Myocyte (in vitro differentiated cells): ENCODE data around the gene STRN4. TPM values are rescaled to one million over a fixed set of nuclear protein-coding genes. Genes with fewer than 3 reads are reported as not detected.
"Not testable (repeated sequence)": the region's sequence is repeated elsewhere in the genome, so short reads cannot be mapped to it uniquely, and the experiment has no call there.

Source experiments
- DNase-seq: peaks from one replicate; pipeline ENCODE4 v3.0.0-alpha.2; 2012; ENCODE audit warnings: low read depth
- total RNA-seq: library from RNA; depleted of rRNA; stranded (reverse); fragments of >200 nt; gene quantifications from 2 replicates; pipeline ENCODE4 v1.2.3, GENCODE V29; 2014

Gene STRN4
- total RNA-seq, 1 donor from 2014 or later: 75.0 TPM

DNA sequence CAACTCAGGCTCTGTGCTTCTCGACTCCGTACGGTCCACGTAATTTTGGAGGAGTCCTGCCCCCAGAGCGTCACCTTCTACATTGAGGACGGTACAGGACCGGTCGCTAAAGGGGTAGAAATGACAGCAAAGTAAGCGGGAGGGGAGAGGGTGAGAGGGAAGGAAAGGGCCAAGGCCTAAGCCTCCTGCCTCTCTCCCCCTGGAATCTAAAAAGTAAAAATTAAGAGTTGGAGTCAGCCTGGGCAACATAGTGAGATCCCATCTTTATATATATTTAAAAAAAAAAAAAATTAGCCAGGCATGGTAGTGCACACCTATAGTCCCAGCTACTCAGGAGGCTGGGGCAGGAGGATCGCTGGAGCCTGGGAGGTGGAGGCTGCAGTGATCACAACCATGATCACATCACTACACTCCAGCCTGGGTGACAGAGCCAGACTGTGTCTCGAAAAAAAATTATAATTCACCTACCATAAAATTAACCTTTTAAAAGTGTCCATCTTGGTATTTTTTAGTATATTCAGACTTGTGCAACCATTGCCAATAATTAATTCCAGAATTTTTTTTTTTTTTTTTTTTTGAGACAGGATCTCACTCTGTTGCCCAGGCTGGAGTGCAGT lies 29.5 kb upstream of the STRN4 start:
- DNase-seq: no peak

DNA sequence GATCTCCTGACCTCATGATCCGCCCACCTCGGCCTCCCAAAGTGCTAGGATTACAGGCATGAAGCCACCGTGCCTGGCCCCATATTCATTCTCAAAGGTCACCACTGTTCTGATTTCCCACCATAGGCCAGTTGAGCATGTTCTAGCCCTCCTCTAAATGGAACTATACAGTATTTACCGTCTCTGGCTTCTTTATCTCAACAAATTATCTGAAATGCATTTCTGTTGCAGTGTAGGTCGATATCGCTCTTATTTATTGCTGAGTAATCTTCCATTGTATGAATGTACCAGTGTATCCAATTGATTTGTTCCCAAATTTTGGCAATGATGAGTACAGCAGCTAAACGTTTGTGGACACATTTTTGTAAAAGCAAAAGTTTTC lies 26.8 kb upstream of the STRN4 start:
- DNase-seq: no peak

- no peak for DNase-seq
Observed at GRCh38 chr19:46772170-46773017, 26.1 kb upstream of the STRN4 start.

DNA sequence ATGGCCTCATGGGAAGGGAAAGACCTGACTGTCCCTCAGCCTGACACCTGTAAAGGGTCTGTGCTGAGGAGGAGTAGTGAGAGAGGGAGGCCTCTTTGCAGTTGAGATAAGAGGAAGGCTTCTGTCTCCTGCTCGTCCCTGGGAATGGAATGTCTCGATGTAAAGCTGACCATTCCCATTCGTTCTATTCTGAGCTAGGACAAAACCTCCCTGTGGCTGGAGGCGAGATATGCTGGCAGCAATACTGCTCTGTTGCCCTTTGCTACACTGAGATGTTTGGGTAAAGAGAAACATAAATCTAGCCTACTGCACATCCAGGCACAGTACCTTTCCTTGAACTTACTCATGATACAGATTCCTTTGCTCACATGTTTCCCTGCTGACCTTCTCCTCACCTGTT lies 22.5 kb upstream of the STRN4 start:
- DNase-seq: not testable (repeated sequence)

DNA sequence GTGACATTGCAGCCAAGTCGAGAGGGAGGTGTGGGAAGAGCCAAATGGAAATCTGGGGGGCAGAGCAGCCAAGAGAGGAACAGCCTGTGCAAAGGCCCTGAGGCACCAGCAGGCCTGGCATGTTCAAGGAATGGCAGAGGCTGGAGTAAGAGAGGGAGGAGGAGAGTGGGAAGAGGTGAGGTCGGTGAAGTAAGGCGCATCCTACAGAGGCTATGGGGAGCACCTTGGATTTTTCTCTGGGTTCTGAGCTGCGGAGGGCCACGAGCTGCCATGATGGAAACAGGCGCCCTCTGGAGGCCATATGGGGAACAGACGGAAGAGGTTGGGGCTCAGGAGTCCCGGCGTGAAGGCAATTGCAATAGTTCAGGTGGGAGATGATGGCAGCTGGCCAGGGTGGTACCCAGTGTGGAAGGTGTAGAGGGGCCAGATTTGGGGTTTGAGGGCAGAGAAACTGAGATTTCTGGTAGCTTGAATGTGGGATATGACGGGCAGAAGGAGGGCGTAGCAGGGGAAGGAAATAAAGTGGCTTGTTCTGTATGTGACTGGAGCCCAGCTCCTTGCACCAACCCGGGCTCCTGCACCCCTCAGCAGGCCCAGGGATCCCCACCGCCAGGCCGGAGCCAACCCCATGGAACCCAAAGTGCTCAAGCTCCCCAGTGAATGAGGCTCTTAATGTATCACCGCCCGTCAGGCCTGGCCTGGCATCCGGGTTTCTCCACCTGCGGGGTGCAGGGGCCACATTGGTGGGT lies 20.5 kb upstream of the STRN4 start:
- DNase-seq: no peak

GRCh38 chr19:46764817-46765291 lies 18.6 kb upstream of the STRN4 start:
- DNase-seq: no peak

GRCh38 chr19:46762245-46762890 lies 16.1 kb upstream of the STRN4 start:
- DNase-seq: no peak

DNA sequence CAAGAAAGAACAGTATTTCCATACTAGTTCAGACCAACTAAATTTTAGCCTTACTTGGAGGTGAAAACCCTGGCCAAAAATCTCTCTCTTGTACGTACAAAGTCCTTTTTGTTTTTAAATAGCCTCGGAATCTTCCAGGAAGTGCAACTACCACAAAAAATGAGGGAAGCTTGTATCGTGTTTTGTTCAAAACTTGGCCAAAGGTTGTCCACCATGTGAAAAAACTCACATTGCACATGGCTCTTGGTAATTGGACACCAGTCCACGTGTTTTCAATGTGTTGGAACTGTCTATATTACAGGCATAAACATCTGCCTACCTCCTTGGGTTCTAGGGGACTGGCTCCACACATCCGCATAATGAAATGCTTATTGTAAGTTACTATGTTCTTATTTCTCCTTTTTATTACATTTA lies 15.2 kb upstream of the STRN4 start:
- no peak for DNase-seq

DNA sequence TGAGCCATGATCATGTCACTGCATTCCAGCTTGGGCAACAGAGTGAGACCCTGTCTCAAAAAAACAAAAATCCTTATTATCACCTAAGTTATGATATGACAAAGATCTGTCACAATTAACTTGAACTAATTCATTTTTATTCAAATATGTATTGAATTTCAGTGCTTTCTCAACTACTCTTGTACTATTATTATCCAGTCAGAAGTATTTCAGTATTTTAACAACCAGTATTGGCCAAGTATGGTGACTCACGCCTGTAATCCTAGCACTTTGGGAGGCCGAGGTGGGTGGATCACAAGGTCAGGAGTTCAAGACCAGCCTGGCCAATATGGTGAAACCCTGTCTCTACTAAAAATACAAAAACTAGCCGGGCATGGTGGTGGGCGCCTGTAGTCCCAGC lies 14.6 kb upstream of the STRN4 start:
- not testable (repeated sequence) for DNase-seq

- DNase-seq: no peak
Observed at GRCh38 chr19:46760363-46760762, 14.1 kb upstream of the STRN4 start.

GRCh38 chr19:46759817-46760333 lies 13.6 kb upstream of the STRN4 start:
- DNase-seq: peak; percentile 94

- no peak for DNase-seq
Observed at GRCh38 chr19:46759206-46759605, 13.0 kb upstream of the STRN4 start.

DNA sequence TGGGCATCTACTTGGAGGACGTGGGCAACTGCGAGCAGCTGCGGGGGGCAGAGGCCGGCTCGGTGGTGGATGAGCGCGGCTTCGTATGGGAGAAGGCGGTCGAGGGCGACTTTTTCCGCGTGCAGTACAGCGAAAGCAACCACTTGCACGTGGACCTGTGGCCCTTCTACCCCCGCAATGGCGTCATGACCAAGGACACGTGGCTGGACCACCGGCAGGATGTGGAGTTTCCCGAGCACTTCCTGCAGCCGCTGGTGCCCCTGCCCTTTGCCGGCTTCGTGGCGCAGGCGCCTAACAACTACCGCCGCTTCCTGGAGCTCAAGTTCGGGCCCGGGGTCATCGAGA lies 10.3 kb upstream of the STRN4 start:
- DNase-seq: no peak

DNA sequence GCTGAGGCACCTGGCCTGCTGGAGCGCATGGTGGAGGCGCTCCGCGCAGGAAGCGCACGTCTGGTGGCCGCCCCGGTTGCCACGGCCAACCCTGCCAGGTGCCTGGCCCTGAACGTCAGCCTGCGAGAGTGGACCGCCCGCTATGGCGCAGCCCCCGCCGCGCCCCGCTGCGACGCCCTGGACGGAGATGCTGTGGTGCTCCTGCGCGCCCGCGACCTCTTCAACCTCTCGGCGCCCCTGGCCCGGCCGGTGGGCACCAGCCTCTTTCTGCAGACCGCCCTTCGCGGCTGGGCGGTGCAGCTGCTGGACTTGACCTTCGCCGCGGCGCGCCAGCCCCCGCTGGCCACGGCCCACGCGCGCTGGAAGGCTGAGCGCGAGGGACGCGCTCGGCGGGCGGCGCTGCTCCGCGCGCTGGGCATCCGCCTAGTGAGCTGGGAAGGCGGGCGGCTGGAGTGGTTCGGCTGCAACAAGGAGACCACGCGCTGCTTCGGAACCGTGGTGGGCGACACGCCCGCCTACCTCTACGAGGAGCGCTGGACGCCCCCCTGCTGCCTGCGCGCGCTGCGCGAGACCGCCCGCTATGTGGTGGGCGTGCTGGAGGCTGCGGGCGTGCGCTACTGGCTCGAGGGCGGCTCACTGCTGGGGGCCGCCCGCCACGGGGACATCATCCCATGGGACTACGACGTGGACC lies 9.7 kb upstream of the STRN4 start:
- DNase-seq: no peak

DNA sequence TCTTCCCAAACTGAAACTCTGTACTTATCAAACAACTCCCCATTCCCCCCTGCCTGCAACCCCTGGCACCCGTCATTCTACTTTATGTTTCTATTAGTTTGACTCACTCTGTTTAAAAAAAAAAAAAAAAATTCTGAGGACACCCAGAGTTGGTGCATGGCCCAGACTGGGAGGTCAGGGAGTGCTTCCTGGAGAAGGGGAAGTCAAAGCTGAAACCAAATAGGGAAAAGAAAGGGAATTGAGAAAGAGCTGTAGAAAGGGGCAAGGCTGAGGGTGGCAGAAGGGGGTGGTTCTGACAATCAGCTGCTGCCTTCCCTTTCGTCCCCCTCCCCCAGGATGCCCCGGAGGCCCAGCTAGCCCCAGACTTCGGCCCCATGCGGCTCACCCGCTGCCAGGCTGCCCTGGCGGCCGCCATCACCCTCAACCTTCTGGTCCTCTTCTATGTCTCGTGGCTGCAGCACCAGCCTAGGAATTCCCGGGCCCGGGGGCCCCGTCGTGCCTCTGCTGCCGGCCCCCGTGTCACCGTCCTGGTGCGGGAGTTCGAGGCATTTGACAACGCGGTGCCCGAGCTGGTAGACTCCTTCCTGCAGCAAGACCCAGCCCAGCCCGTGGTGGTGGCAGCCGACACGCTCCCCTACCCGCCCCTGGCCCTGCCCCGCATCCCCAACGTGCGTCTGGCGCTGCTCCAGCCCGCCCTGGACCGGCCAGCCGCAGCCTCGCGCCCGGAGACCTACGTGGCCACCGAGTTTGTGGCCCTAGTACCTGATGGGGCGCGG lies 9.0 kb upstream of the STRN4 start:
- DNase-seq: no peak

DNA sequence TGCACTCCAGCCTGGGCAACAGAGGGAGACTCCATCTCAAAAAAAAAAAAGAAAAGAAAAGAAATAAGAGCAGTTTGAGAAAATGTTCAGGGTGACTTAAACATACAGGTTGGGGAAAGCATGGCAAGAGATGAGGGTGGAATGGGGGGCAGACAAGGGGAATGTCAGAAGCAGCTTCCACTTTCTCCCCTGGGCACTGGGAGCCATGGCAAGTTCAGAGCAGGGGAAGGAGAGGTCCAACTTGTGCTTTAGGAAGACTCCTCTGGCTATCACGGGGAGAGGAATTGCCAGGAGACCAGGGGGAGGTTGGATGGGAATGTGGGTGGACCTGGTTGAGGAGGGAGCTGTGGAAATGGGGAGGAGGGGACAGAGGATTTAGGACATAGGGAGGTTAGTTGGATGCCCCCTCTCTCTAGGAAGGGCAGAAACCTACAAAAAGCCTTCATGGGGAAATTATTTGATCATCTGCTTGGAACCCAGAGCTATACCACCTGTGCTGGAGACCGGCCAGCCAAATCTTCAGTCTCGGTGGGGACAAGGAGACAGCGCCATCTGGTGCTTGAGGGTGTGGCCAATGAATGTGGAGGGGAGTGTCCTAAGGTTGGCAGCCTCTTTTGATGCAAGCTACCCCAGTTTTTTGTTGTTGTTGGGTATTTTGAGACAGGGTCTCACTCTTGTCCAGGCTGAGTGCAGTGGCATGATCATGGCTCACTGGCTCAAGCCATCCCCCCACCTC lies 7.3 kb upstream of the STRN4 start:
- DNase-seq: peak; percentile 36

GRCh38 chr19:46748325-46749109 lies 2.3 kb upstream of the STRN4 start:
- peak; percentile 67 for DNase-seq

DNA sequence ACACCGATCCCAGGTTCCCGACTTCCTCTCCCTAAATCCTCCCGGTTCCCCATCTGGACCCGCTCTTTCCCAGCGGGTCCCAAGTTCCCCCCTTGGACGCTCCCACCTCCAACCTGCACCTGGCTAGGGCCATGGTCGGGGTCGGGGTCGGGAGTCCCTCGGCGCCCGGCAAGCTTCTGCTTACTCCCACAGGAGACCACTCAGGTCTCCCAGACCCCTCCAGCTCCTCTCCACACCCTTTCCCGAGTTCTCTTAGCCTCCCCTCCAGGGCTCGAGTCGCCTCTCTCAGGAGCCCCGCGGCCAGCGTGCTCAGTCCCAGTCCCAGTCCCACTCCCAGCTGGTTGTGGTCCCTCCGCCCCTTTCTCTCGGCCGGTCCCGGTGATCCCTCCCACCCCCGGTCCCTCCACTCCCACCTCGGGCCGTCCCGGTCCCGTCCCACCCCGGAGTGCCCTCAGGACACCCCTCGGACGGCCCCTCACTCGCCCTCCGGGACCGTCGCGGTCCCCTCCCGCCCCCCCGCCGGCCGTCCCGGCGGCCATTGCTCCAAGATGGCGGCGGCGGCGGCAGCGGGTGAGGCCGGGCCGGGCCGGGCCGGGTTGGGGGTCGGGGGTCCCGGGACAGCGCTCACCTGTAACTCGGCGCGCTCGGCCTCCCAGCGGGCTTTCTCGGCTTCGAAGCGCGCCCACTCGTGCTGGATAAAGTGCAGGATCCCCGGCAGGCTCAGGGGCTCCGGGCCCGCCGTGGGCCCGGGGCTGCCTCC lies 549 bp downstream of the STRN4 start, which contains the start of gene FKRP:
FKRP (plus strand) TSS at position 537 of the 760 bp plus-strand sequence. CDS start 9,394 bp downstream, outside the sequence.
- peak; percentile 39 for DNase-seq
